Lung (tissue), 12 donors: ENCODE measurements around the gene LIPA. TPM values are rescaled to one million over a fixed set of nuclear protein-coding genes. Genes with fewer than 3 reads are reported as not detected.
"Not testable (repeated sequence)": the region's sequence is repeated elsewhere in the genome, so short reads cannot be mapped to it uniquely, and the experiment has no call there.

Source experiments
- ATAC-seq: fragments of 200-7000 bp; cut with Tn5 transposase; one replicate; pipeline ENCODE4 v1.9.1; 2020; ENCODE audit warnings: moderate number of reproducible peaks; ENCODE audit not compliant: insufficient read depth, low FRiP score
- DNase-seq, 3 donors: peaks; one replicate each; pipeline ENCODE4 v3.0.0-alpha.2; 2013 to 2017
- H3K27ac ChIP-seq, 2 donors: one replicate each; pipeline ENCODE4 v1.5.1; 2013; ENCODE audit warnings: mild to moderate bottlenecking in 2 of 2, moderate library complexity in 2 of 2, control low read depth in 1 of 2, inconsistent platforms in 1 of 2, low read depth in 1 of 2, low read length in 1 of 2
- H3K27me3 ChIP-seq, 3 donors: one replicate each; pipeline ENCODE4 v1.5.1; 2013; ENCODE audit warnings: low read length in 2 of 3; ENCODE audit not compliant: control insufficient read depth in 3 of 3, insufficient read depth in 3 of 3
- H3K36me3 ChIP-seq, 4 donors: one replicate each; pipeline ENCODE4 v1.5.1; 2013; ENCODE audit warnings: low read length in 4 of 4, mild to moderate bottlenecking in 1 of 4, moderate library complexity in 1 of 4; ENCODE audit not compliant: control insufficient read depth in 4 of 4, insufficient read depth in 4 of 4
- H3K4me1 ChIP-seq, 5 donors: one replicate each; pipeline ENCODE4 v1.5.1; 2013; ENCODE audit warnings: low read length in 5 of 5, mild to moderate bottlenecking in 2 of 5, moderate library complexity in 1 of 5; ENCODE audit not compliant: control insufficient read depth in 5 of 5, insufficient read depth in 5 of 5
- H3K4me3 ChIP-seq: one replicate; pipeline ENCODE4 v1.5.1; 2013; ENCODE audit warnings: mild to moderate bottlenecking, control low read depth, moderate library complexity
- H3K9ac ChIP-seq, 2 donors: one replicate each; pipeline ENCODE4 v1.5.1; 2013; ENCODE audit warnings: low read length in 2 of 2, control low read depth in 1 of 2; ENCODE audit not compliant: insufficient read depth in 1 of 2
- H3K9me3 ChIP-seq, 4 donors: one replicate each; pipeline ENCODE4 v1.5.1; 2013; ENCODE audit warnings: low read length in 3 of 4, mild to moderate bottlenecking in 1 of 4, moderate library complexity in 1 of 4; ENCODE audit not compliant: control insufficient read depth in 4 of 4, insufficient read depth in 3 of 4
- CTCF ChIP-seq: IDR thresholded peaks from 2 replicates; pipeline ENCODE4 v1.5.1; 2012; ENCODE audit warnings: mild to moderate bottlenecking; ENCODE audit errors: control extremely low read depth, extremely low read depth
- WGBS, 2 donors: extraction: QIAGEN DNeasy Blood & Tissue Kit; methylation state at CpG; one replicate each; pipeline ENCODE4 v1.1.7; 2013; 5-methylcytosine and 5-hydroxymethylcytosine counted together
- polyA plus RNA-seq, 2 donors: library from polyadenylated mRNA; stranded (reverse); fragments of 200-250 nt; gene quantifications; one replicate each; pipeline ENCODE4 v1.2.1, GENCODE V29; 2013
- total RNA-seq, 2 donors: library from RNA; depleted of rRNA in 1 of 2; stranded (reverse); fragments of >200 nt in 1 of 2; gene quantifications; one replicate each; pipeline ENCODE4 v1.2.1, GENCODE V29; 2014 to 2021
- donor health status: control.
- donor health status: control.
- donor health status: Bipolar disorder and iron deficiency.
- donor health status: healthy.
- donor health status: DM: yes; HTN: yes; CAD: no.

The LIPA gene
- total and polyA plus RNA-seq, 4 donors: 24.0 to 140 (median 71.7) TPM

GRCh38 chr10:89255793-89256192, 4.2 kb upstream of the LIPA start:
- DNase-seq: no peak
- H3K9me3 ChIP-seq: peaks cover 0 to 3% (median 1%) of the 10 kb centered on the region in 4 donors
- peak overlapping the region in 1 of 2 donors; percentile 17 for H3K27ac ChIP-seq
- no peak for ATAC-seq
- no peak overlapping the region for H3K9ac ChIP-seq
- no peaks in the 10 kb centered on the region for H3K36me3 ChIP-seq
- no peak for TF ChIP-seq CTCF
- H3K4me3 ChIP-seq: no peak overlapping the region
- no peaks in the 10 kb centered on the region for H3K27me3 ChIP-seq
- peaks cover 0 to 44% (median 0%) of the 10 kb centered on the region in 5 donors for H3K4me1 ChIP-seq

- not testable (repeated sequence) for H3K27me3 ChIP-seq, H3K9ac ChIP-seq, H3K4me3 ChIP-seq, H3K27ac ChIP-seq, H3K36me3 ChIP-seq, ATAC-seq, DNase-seq, H3K9me3 ChIP-seq
- WGBS, 2 donors: 73 to 86% methylated on average over 2 of the region's 2 CpGs
- peaks cover 0 to 42% (median 0%) of the 10 kb centered on the region in 5 donors for H3K4me1 ChIP-seq
Observed at GRCh38 chr10:89255091-89255579, 3.6 kb upstream of the LIPA start.

- H3K27ac ChIP-seq: no peak overlapping the region
- H3K4me1 ChIP-seq: peaks cover 0 to 27% (median 0%) of the 10 kb centered on the region in 5 donors
- peaks cover 0 to 3% (median 1%) of the 10 kb centered on the region in 4 donors for H3K9me3 ChIP-seq
- no peaks in the 10 kb centered on the region for H3K27me3 ChIP-seq
- no peak overlapping the region for H3K9ac ChIP-seq
- no peak for TF ChIP-seq CTCF
- 86 to 90% methylated on average over 2 of the region's 2 CpGs for WGBS, 2 donors
- H3K36me3 ChIP-seq: no peaks in the 10 kb centered on the region
- ATAC-seq: no peak
- no peak for DNase-seq
- no peak overlapping the region for H3K4me3 ChIP-seq
Observed at GRCh38 chr10:89252225-89252585, 630 bp upstream of the LIPA start.

GRCh38 chr10:89250865-89251408, 638 bp downstream of the LIPA start:
- H3K36me3 ChIP-seq: no peaks in the 10 kb centered on the region
- H3K4me3 ChIP-seq: peak overlapping the region; percentile 92
- DNase-seq: no peak
- H3K9me3 ChIP-seq: peaks cover 0 to 3% (median 1%) of the 10 kb centered on the region in 4 donors
- WGBS, 2 donors: 19% methylated on average over 13 of the region's 13 CpGs
- H3K27me3 ChIP-seq: no peaks in the 10 kb centered on the region
- no peak for ATAC-seq
- H3K9ac ChIP-seq: peak overlapping the region in 1 of 2 donors; percentile 4
- H3K4me1 ChIP-seq: peaks cover 0 to 15% (median 0%) of the 10 kb centered on the region in 5 donors
- TF ChIP-seq CTCF: no peak
- peak overlapping the region in 1 of 2 donors; percentile 87 for H3K27ac ChIP-seq
